H9 (cell line): ENCODE measurements around the gene TGM4. TPM values are rescaled to one million over a fixed set of nuclear protein-coding genes. Genes with fewer than 3 reads are reported as not detected.

Experiments
- DNase-seq: peaks from one replicate; pipeline ENCODE4 v3.0.0-alpha.2; 2017
- H2AFZ ChIP-seq: one replicate; pipeline ENCODE4 v1.6.1; 2013; ENCODE audit warnings: mild to moderate bottlenecking, low read length, control low read depth, moderate library complexity
- H2AK5ac ChIP-seq: 2 replicates; pipeline ENCODE4 v1.6.1; 2013; ENCODE audit warnings: low read length, control low read depth, mixed read lengths; ENCODE audit not compliant: insufficient read length
- H2BK120ac ChIP-seq: one replicate; pipeline ENCODE4 v1.6.1; 2013; ENCODE audit warnings: low read depth, mild to moderate bottlenecking, low read length, control low read depth, inconsistent platforms; ENCODE audit not compliant: poor library complexity, severe bottlenecking
- H2BK12ac ChIP-seq: 2 replicates; pipeline ENCODE4 v1.6.1; 2013; ENCODE audit warnings: low read length, control low read depth, mixed read lengths, low read depth; ENCODE audit not compliant: insufficient read length
- H2BK15ac ChIP-seq: 2 replicates; pipeline ENCODE4 v1.6.1; 2013; ENCODE audit warnings: low read depth, low read length, control low read depth
- H2BK20ac ChIP-seq: one replicate; pipeline ENCODE4 v1.6.1; 2013; ENCODE audit warnings: low read depth, mild to moderate bottlenecking, low read length, control low read depth, inconsistent platforms; ENCODE audit not compliant: poor library complexity, severe bottlenecking
- H2BK5ac ChIP-seq: 2 replicates; pipeline ENCODE4 v1.6.1; 2013; ENCODE audit warnings: low read length, control low read depth, mixed read lengths; ENCODE audit not compliant: insufficient read length
- H3K14ac ChIP-seq: 2 replicates; pipeline ENCODE4 v1.6.1; 2013; ENCODE audit warnings: low read length, control low read depth; ENCODE audit not compliant: insufficient read depth
- H3K18ac ChIP-seq: 2 replicates; pipeline ENCODE4 v1.6.1; 2013; ENCODE audit warnings: low read depth, mild to moderate bottlenecking, mixed read lengths, low read length, control low read depth; ENCODE audit not compliant: insufficient read length
- H3K23ac ChIP-seq: 2 replicates; pipeline ENCODE4 v1.6.1; 2013; ENCODE audit warnings: low read length, control low read depth, mixed read lengths, low read depth; ENCODE audit not compliant: insufficient read length
- H3K23me2 ChIP-seq: 2 replicates; pipeline ENCODE4 v1.6.1; 2013; ENCODE audit warnings: low read depth, mild to moderate bottlenecking, mixed read lengths, low read length, control low read depth; ENCODE audit not compliant: insufficient read length, poor library complexity, severe bottlenecking
- H3K27ac ChIP-seq: 2 replicates; pipeline ENCODE4 v1.5.1; 2013; ENCODE audit warnings: low read length, control low read depth, mixed read lengths, low read depth; ENCODE audit not compliant: insufficient read length
- H3K27me3 ChIP-seq: 2 replicates; pipeline ENCODE4 v1.6.1; 2013; ENCODE audit warnings: low read length, control low read depth, inconsistent platforms; ENCODE audit not compliant: insufficient read depth
- H3K4ac ChIP-seq: 2 replicates; pipeline ENCODE4 v1.6.1; 2013; ENCODE audit warnings: low read depth, mild to moderate bottlenecking, control low read depth, inconsistent platforms, low read length, moderate library complexity
- H3K4me1 ChIP-seq: 2 replicates; pipeline ENCODE4 v1.6.1; 2013; ENCODE audit warnings: low read length, control low read depth, inconsistent platforms; ENCODE audit not compliant: insufficient read depth
- H3K4me2 ChIP-seq: 2 replicates; pipeline ENCODE4 v1.6.1; 2013; ENCODE audit warnings: low read length, control low read depth, mixed read lengths; ENCODE audit not compliant: insufficient read length, insufficient read depth
- H3K56ac ChIP-seq: 2 replicates; pipeline ENCODE4 v1.6.1; 2013; ENCODE audit warnings: low read depth, mild to moderate bottlenecking, mixed read lengths, low read length, control low read depth; ENCODE audit not compliant: insufficient read length
- H3K79me1 ChIP-seq: 2 replicates; pipeline ENCODE4 v1.6.1; 2013; ENCODE audit warnings: low read depth, mild to moderate bottlenecking, moderate library complexity, low read length, control low read depth, inconsistent platforms; ENCODE audit not compliant: insufficient read depth, poor library complexity, severe bottlenecking
- H3K79me2 ChIP-seq: 2 replicates; pipeline ENCODE4 v1.6.1; 2013; ENCODE audit warnings: low read length, control low read depth, inconsistent platforms; ENCODE audit not compliant: insufficient read depth
- H3K9ac ChIP-seq: 2 replicates; pipeline ENCODE4 v1.6.1; 2013; ENCODE audit warnings: low read length, control low read depth, mixed read lengths; ENCODE audit not compliant: insufficient read length; ENCODE audit errors: extremely low read depth
- H3K9me3 ChIP-seq: one replicate; pipeline ENCODE4 v1.6.1; 2013; ENCODE audit warnings: low read depth, low read length, inconsistent platforms; ENCODE audit not compliant: control insufficient read depth
- H3T11ph ChIP-seq: one replicate; pipeline ENCODE4 v1.6.1; 2013; ENCODE audit warnings: mild to moderate bottlenecking, low read length, control low read depth, inconsistent platforms
- H4K20me1 ChIP-seq: one replicate; pipeline ENCODE4 v1.6.1; 2013; ENCODE audit not compliant: control insufficient read depth, insufficient read length, insufficient read depth
- H4K5ac ChIP-seq: 2 replicates; pipeline ENCODE4 v1.6.1; 2013; ENCODE audit warnings: low read depth, mild to moderate bottlenecking, mixed read lengths, low read length, control low read depth; ENCODE audit not compliant: insufficient read length
- H4K8ac ChIP-seq: replicated peaks from 2 replicates; pipeline ENCODE4 v1.6.1; 2013; ENCODE audit warnings: low read length, control low read depth, mixed read lengths, low read depth; ENCODE audit not compliant: insufficient read length
- H4K91ac ChIP-seq: 2 replicates; pipeline ENCODE4 v1.6.1; 2013; ENCODE audit warnings: low read depth, mild to moderate bottlenecking, moderate library complexity, mixed read lengths, low read length, control low read depth; ENCODE audit not compliant: insufficient read length
- H3K27ac Mint-ChIP-seq, 3 experiments: 2 replicates in 2 of 3; 3 replicates in 1 of 3; pipeline ENCODE4 v1.8.0; 2020 to 2021; ENCODE audit warnings: mixed read lengths in 3 of 3, mild to moderate bottlenecking in 1 of 3, moderate library complexity in 1 of 3
- H3K27me3 Mint-ChIP-seq: 2 replicates; pipeline ENCODE4 v1.8.0; 2021; ENCODE audit warnings: low read depth, mild to moderate bottlenecking, moderate library complexity, mixed read lengths
- H3K36me3 Mint-ChIP-seq, 3 experiments: 2 replicates in 2 of 3; 3 replicates in 1 of 3; pipeline ENCODE4 v1.8.0; 2020 to 2021; ENCODE audit warnings: low read depth in 3 of 3, mixed read lengths in 3 of 3; ENCODE audit not compliant: insufficient read depth in 1 of 3
- H3K4me1 Mint-ChIP-seq, 2 experiments: 2 replicates each; pipeline ENCODE4 v1.8.0; 2020; ENCODE audit warnings: mixed read lengths in 2 of 2
- H3K4me3 Mint-ChIP-seq, 2 experiments: 2 replicates in 1 of 2; 3 replicates in 1 of 2; pipeline ENCODE4 v1.8.0; 2020 to 2021; ENCODE audit warnings: mild to moderate bottlenecking in 2 of 2, mixed read lengths in 2 of 2, moderate library complexity in 1 of 2
- H3K9me3 Mint-ChIP-seq, 2 experiments: 2 replicates in 1 of 2; 3 replicates in 1 of 2; pipeline ENCODE4 v1.8.0; 2020; ENCODE audit warnings: mild to moderate bottlenecking in 2 of 2, mixed read lengths in 2 of 2, moderate library complexity in 1 of 2
- WGBS: extraction: QIAGEN DNeasy Blood & Tissue Kit; methylation state at CpG from one replicate; pipeline ENCODE4 v1.1.7; 2013; ENCODE audit warnings: missing lambda C conversion rate, low lambda C conversion rate, mixed read lengths; ENCODE audit not compliant: insufficient read length; ENCODE audit errors: extremely low coverage; 5-methylcytosine and 5-hydroxymethylcytosine counted together
- total RNA-seq: library from RNA; stranded (reverse); gene quantifications from 2 replicates; pipeline ENCODE4 v1.2.1, GENCODE V29; 2021
- TF ChIP-seq, protein P1 (sequence below): fragments of 200-600 bp; sonication (generic); conservative IDR thresholded peaks from 3 replicates; pipeline ENCODE4 v1.8.0; 2021; ENCODE audit warnings: antibody characterized with exemption, mild to moderate bottlenecking

The TGM4 gene
- total RNA-seq, 1 experiment from 2014 or later, result not detected

DNA sequence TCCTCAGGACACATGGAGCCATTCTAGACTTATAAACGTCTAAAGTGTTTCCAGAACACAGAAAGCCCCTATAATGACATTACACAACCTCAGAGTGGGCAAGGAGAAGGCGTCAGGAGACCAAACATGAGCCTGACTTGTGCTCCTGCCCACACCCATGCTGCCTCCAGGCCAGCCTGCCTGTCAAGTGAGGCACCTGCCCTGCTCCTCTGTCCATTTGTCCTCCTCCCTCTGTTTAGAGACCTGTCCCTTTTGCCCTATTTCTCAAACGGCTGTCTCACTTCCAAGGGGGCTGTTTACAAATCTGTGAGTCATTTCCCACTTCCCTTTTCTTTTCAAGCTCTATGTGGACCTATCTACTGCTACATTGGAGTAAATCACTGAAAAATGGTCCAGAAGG lies 80.6 kb downstream of the TGM4 start:
- Mint-ChIP-seq H3K27me3 (no peaks in the 10 kb centered on the region), H3K36me3 (peaks cover 2 to 14% (median 12%) of the 10 kb centered on the region in 3 experiments; a peak in 5 of 7 replicates), H3K27ac (peak overlapping the region in 1 of 3 experiments; percentile 33; a peak in 1 of 7 replicates), H3K9me3 (no peaks in the 10 kb centered on the region), H3K4me3 (no peak overlapping the region), H3K4me1 (peaks cover 7 to 10% of the 10 kb centered on the region in 2 experiments)
- Histone ChIP-seq H3K4me2 (no peak overlapping the region), H3K9me3 (no peaks in the 10 kb centered on the region), H3K79me2 (no peaks in the 10 kb centered on the region; the same call in 1 of the 2 replicates), H2BK12ac (no peak overlapping the region), H3K23ac (no peak overlapping the region), H3K14ac (no peak overlapping the region), H2BK15ac (no peak overlapping the region), H3K23me2 (no peaks in the 10 kb centered on the region), H2BK5ac (no peak overlapping the region), H3K9ac (no peak overlapping the region), H3K56ac (no peak overlapping the region), H3T11ph (no peak overlapping the region), H2AK5ac (no peak overlapping the region), H2AFZ (no peak overlapping the region), H2BK120ac (no peak overlapping the region), H4K5ac (no peak overlapping the region), H3K4me1 (peaks cover 3% of the 10 kb centered on the region; the same call in 1 of the 2 replicates), H3K27ac (no peak overlapping the region), H3K27me3 (no peaks in the 10 kb centered on the region), H2BK20ac (no peak overlapping the region), H3K79me1 (no peaks in the 10 kb centered on the region), H3K4ac (no peak overlapping the region), H4K20me1 (no peaks in the 10 kb centered on the region), H3K18ac (no peak overlapping the region), H4K8ac (no peak overlapping the region), H4K91ac (no peak overlapping the region)
- DNase-seq, result no peak
- no CpG with 5 or more reads among the region's 3 CpGs for WGBS
- TF ChIP-seq, protein P1, sequence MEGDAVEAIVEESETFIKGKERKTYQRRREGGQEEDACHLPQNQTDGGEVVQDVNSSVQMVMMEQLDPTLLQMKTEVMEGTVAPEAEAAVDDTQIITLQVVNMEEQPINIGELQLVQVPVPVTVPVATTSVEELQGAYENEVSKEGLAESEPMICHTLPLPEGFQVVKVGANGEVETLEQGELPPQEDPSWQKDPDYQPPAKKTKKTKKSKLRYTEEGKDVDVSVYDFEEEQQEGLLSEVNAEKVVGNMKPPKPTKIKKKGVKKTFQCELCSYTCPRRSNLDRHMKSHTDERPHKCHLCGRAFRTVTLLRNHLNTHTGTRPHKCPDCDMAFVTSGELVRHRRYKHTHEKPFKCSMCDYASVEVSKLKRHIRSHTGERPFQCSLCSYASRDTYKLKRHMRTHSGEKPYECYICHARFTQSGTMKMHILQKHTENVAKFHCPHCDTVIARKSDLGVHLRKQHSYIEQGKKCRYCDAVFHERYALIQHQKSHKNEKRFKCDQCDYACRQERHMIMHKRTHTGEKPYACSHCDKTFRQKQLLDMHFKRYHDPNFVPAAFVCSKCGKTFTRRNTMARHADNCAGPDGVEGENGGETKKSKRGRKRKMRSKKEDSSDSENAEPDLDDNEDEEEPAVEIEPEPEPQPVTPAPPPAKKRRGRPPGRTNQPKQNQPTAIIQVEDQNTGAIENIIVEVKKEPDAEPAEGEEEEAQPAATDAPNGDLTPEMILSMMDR, result no peak
